WI38 (cell line): Measurements from ENCODE around the gene AQR.

Experiments used
- H3K4me3 ChIP-seq: 2 replicates; pipeline ENCODE4 v1.5.1; 2011; ENCODE audit warnings: low read depth, mild to moderate bottlenecking, control low read depth, low read length
- CTCF ChIP-seq: IDR thresholded peaks from 2 replicates; pipeline ENCODE4 v1.5.1; 2012; ENCODE audit warnings: low read depth, mild to moderate bottlenecking, control low read depth, low read length

The AQR gene

GRCh38 chr15:34879107-34879506, 90.4 kb downstream of the AQR start:
- H3K4me3 ChIP-seq = no peak overlapping the region
- no peak for TF ChIP-seq CTCF

- TF ChIP-seq CTCF = no peak
- H3K4me3 ChIP-seq = no peak overlapping the region
Measured at GRCh38 chr15:34876640-34877039, 92.9 kb downstream of the AQR start.

GRCh38 chr15:34869110-34869509, 100.4 kb downstream of the AQR start:
- no peak for TF ChIP-seq CTCF
- H3K4me3 ChIP-seq = no peak overlapping the region

GRCh38 chr15:34865531-34865930, 104.0 kb downstream of the AQR start:
- TF ChIP-seq CTCF = no peak
- no peak overlapping the region for H3K4me3 ChIP-seq

- TF ChIP-seq CTCF = no peak
- H3K4me3 ChIP-seq = no peak overlapping the region
Measured at GRCh38 chr15:34861214-34861613, 108.3 kb downstream of the AQR start.

GRCh38 chr15:34855893-34856292, 113.6 kb downstream of the AQR start:
- H3K4me3 ChIP-seq = no peak overlapping the region
- TF ChIP-seq CTCF = no peak

- TF ChIP-seq CTCF = no peak
- H3K4me3 ChIP-seq = no peak overlapping the region
Measured at GRCh38 chr15:34855413-34855812, 114.1 kb downstream of the AQR start.
